ENCODE results near the gene GCSAM. TPM values are rescaled to one million over a fixed set of nuclear protein-coding genes. Genes with fewer than 3 reads are reported as not detected.

The GCSAM gene
- total RNA-seq, 2 donors from 2014 or later = not detected

DNA sequence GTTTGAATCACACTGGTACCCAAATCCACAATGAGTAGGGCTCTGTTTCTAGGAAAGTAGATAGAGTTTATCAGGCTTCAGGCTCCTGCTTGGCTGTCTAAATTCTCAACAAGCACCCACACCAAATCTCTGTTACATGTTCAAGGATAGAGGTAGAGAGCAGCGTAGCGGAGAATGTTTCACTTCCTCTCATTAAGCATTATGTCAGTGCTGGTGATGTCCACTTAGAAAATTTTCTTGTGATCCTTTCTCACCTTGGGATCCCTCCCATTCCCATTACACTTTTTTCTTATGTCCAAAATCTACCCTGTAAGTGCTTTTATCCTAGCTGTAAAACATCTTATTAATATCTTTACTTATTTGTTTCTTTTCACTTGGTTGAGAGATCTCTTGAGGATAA, 34.7 kb upstream of the GCSAM start:
- H3K36me3 ChIP-seq (replicated peaks in 1 of 2; ENCODE audit: insufficient read depth in 1 of 2, low read depth in 2 of 2) = no peaks in the 10 kb centered on the region
- TF ChIP-seq POLR2A (IDR thresholded peaks at IDR 0.05) = no peak
- TF ChIP-seq, protein P1, sequence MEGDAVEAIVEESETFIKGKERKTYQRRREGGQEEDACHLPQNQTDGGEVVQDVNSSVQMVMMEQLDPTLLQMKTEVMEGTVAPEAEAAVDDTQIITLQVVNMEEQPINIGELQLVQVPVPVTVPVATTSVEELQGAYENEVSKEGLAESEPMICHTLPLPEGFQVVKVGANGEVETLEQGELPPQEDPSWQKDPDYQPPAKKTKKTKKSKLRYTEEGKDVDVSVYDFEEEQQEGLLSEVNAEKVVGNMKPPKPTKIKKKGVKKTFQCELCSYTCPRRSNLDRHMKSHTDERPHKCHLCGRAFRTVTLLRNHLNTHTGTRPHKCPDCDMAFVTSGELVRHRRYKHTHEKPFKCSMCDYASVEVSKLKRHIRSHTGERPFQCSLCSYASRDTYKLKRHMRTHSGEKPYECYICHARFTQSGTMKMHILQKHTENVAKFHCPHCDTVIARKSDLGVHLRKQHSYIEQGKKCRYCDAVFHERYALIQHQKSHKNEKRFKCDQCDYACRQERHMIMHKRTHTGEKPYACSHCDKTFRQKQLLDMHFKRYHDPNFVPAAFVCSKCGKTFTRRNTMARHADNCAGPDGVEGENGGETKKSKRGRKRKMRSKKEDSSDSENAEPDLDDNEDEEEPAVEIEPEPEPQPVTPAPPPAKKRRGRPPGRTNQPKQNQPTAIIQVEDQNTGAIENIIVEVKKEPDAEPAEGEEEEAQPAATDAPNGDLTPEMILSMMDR (IDR thresholded peaks at IDR 0.05) = no peak

DNA sequence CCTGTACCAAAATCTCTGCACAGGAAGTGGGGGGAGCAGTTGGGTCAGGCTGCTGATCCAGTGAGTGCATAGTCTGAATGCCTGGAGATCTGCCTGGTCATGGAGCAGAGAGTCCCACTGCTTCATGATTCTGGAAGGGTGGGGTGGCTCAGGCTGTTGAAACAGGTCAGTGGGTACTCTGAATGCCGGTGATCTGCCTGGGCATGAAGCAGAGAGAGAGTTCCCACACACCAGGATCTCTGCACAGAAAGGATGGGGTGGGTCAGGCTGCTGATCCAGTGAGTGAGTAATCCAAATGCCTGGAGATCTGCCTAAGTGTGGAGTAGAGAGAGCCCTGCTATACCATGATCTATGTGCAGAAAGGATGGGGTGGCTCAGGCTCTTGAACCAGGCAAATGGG, 16.1 kb upstream of the GCSAM start:
- no peak for DNase-seq
- no peaks in the 10 kb centered on the region for H3K36me3 ChIP-seq (replicated peaks in 1 of 2; ENCODE audit: insufficient read depth in 1 of 2, low read depth in 2 of 2)
- no peak overlapping the region for H3K27ac ChIP-seq
- H3K4me3 ChIP-seq = no peak overlapping the region
- H3K9me3 ChIP-seq = no peaks in the 10 kb centered on the region
- H3K27me3 ChIP-seq = no peaks in the 10 kb centered on the region
- 78 to 82% methylated on average over 1 of the region's 1 CpG for WGBS, 2 donors
- ATAC-seq = no peak
- H3K4me1 ChIP-seq = no peaks in the 10 kb centered on the region
- intact Hi-C loops (cut with DNase I) = no loop called here
- TF ChIP-seq POLR2A (IDR thresholded peaks at IDR 0.05) = no peak
- TF ChIP-seq, protein P1 (IDR thresholded peaks at IDR 0.05) = no peak

More for the DNA sequence above, 34.7 kb upstream of the GCSAM start:
- WGBS, 2 donors = 95 to 98% methylated on average over 2 of the region's 2 CpGs
- H3K27me3 ChIP-seq = no peaks in the 10 kb centered on the region
- H3K9me3 ChIP-seq = no peaks in the 10 kb centered on the region
- intact Hi-C loops (cut with DNase I) = no loop called here
- ATAC-seq (no peak), DNase-seq (no peak)
- no peak overlapping the region for H3K27ac ChIP-seq
- no peaks in the 10 kb centered on the region for H3K4me1 ChIP-seq
- no peak overlapping the region for H3K4me3 ChIP-seq

DNA sequence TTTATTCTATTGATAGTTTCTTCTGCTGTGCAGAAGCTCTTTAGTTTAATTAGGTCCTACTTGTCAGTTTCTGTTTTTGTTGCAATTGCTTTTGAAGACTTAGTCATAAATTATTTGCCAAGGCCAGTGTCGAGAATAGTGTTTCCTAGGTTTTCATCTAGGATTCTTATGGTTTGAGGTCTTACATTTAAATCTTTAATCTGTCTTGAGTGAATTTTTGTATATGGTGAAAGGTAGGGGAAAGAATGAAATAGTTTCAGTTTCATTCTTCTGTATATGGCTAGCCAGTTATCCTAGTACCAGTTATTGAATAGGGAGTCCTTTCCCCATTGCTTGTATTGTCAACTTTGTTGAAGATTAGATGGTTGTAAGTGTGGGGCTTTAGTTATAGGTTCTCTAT, 10.6 kb upstream of the GCSAM start:
- DNase-seq = no peak
- H3K4me3 ChIP-seq = no peak overlapping the region
- no peak for ATAC-seq

GRCh38 chr3:112143251-112143650, 10.2 kb upstream of the GCSAM start:
- Histone ChIP-seq H3K36me3 (replicated peaks in 1 of 2; ENCODE audit: insufficient read depth in 1 of 2, low read depth in 2 of 2) (no peaks in the 10 kb centered on the region), H3K9me3 (no peaks in the 10 kb centered on the region), H3K4me3 (no peak overlapping the region), H3K27ac (no peak overlapping the region), H3K27me3 (no peaks in the 10 kb centered on the region), H3K4me1 (no peaks in the 10 kb centered on the region)
- intact Hi-C loops (cut with DNase I) = no loop called here
- 94 to 100% methylated on average over 1 of the region's 1 CpG for WGBS, 2 donors
- DNase-seq (no peak), ATAC-seq (no peak)
- TF ChIP-seq POLR2A (IDR thresholded peaks at IDR 0.05) = no peak
- TF ChIP-seq, protein P1 (IDR thresholded peaks at IDR 0.05) = no peak

More for the DNA sequence above, 10.6 kb upstream of the GCSAM start:
- H3K27me3 ChIP-seq = no peaks in the 10 kb centered on the region
- TF ChIP-seq, protein P1 (IDR thresholded peaks at IDR 0.05) = no peak
- TF ChIP-seq POLR2A (IDR thresholded peaks at IDR 0.05) = no peak
- no peaks in the 10 kb centered on the region for H3K36me3 ChIP-seq (replicated peaks in 1 of 2; ENCODE audit: insufficient read depth in 1 of 2, low read depth in 2 of 2)
- intact Hi-C loops (cut with DNase I) = no loop called here
- H3K27ac ChIP-seq = no peak overlapping the region
- no peaks in the 10 kb centered on the region for H3K4me1 ChIP-seq
- H3K9me3 ChIP-seq = no peaks in the 10 kb centered on the region
- 87 to 94% methylated on average over 1 of the region's 1 CpG for WGBS, 2 donors

- no peaks in the 10 kb centered on the region for H3K4me1 ChIP-seq
- no peaks in the 10 kb centered on the region for H3K36me3 ChIP-seq (replicated peaks in 1 of 2; ENCODE audit: insufficient read depth in 1 of 2, low read depth in 2 of 2)
- no peaks in the 10 kb centered on the region for H3K9me3 ChIP-seq
- ATAC-seq (no peak), DNase-seq (no peak)
- TF ChIP-seq POLR2A (IDR thresholded peaks at IDR 0.05) = no peak
- H3K4me3 ChIP-seq = no peak overlapping the region
- intact Hi-C loops (cut with DNase I) = no loop called here
- no peak overlapping the region for H3K27ac ChIP-seq
- no peaks in the 10 kb centered on the region for H3K27me3 ChIP-seq
- WGBS, 2 donors = 63 to 86% methylated on average over 2 of the region's 2 CpGs
Measured at GRCh38 chr3:112141293-112141692, 8.2 kb upstream of the GCSAM start.

Measured in body of pancreas (tissue), 4 donors.